ENCODE data around the gene VPS37B. TPM values are rescaled to one million over a fixed set of nuclear protein-coding genes. Genes with fewer than 3 reads are reported as not detected.

VPS37B gene
- total RNA-seq, 2 donors from 2014 or later, result 22.7 to 24.1 TPM

DNA sequence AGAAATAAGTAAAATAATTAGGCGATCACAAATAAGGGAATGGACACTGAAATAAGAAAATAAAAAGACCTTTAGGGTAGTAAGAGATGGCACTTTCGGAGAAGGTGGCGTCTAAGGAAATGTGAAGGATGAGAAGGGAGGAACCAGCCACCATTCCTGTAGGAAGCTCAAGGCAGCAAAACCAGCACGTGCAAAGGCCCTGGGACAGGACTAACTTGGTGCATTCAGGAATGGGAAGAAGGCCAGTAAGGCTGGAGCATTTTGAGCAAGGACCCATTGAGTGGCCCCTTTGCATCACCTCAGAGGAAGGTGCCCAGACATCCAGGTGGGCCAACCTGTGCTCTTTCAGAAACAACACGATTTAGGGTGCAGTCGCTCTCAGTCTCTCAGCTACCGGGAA lies 738 bp upstream of the VPS37B start:
- H3K27ac Mint-ChIP-seq, result peak overlapping the region; percentile 92

GRCh38 chr12:122895320-122895703 lies 612 bp downstream of the VPS37B start:
- H3K9me3 ChIP-seq (ENCODE audit: control insufficient read depth, low read length), result no peaks in the 10 kb centered on the region
- no peak overlapping the region for H3K27ac ChIP-seq (ENCODE audit: low read depth, low read length)
- Mint-ChIP-seq H3K4me1 (peaks cover 36% of the 10 kb centered on the region), H3K9me3 (peaks cover 7% of the 10 kb centered on the region), H3K4me3 (peak overlapping the region; percentile 87), H3K27ac (peak overlapping the region; percentile 92), H3K36me3 (ENCODE audit: low read depth) (no peaks in the 10 kb centered on the region), H3K27me3 (ENCODE audit: insufficient read depth) (peaks cover 44% of the 10 kb centered on the region)
- H3K9ac ChIP-seq (ENCODE audit: extremely low read depth, low read length, poor library complexity, severe bottlenecking), result peak overlapping the region; percentile 94
- no peak for TF ChIP-seq CTCF (conservative IDR thresholded peaks at IDR 0.05)
- DNase-seq, result no peak
- 23 to 75% methylated on average over 6 to 9 of the region's 9 CpGs for WGBS, 2 experiments (ENCODE audit: insufficient coverage in 1 of 2, insufficient read length in 1 of 2)
- H3K36me3 ChIP-seq (ENCODE audit: control insufficient read depth, insufficient read depth, low read length), result no peaks in the 10 kb centered on the region
- peaks cover 8% of the 10 kb centered on the region for H3K4me1 ChIP-seq (ENCODE audit: control insufficient read depth, insufficient read depth, low read length)
- peak overlapping the region; percentile 89 for H3K4me3 ChIP-seq (ENCODE audit: low read length)
- peaks cover 5% of the 10 kb centered on the region for H3K27me3 ChIP-seq (ENCODE audit: control insufficient read depth, insufficient read depth, low read length, poor library complexity, severe bottlenecking)

More for the DNA sequence above, 738 bp upstream of the VPS37B start:
- H3K9ac ChIP-seq (ENCODE audit: extremely low read depth, low read length, poor library complexity, severe bottlenecking), result no peak overlapping the region
- H3K36me3 ChIP-seq (ENCODE audit: control insufficient read depth, insufficient read depth, low read length), result no peaks in the 10 kb centered on the region
- Mint-ChIP-seq H3K36me3 (ENCODE audit: low read depth) (no peaks in the 10 kb centered on the region), H3K27me3 (ENCODE audit: insufficient read depth) (peaks cover 44% of the 10 kb centered on the region), H3K4me1 (peaks cover 24% of the 10 kb centered on the region), H3K9me3 (peaks cover 7% of the 10 kb centered on the region), H3K4me3 (peak overlapping the region; percentile 87)
- peaks cover 5% of the 10 kb centered on the region for H3K4me1 ChIP-seq (ENCODE audit: control insufficient read depth, insufficient read depth, low read length)
- DNase-seq, result no peak
- peaks cover 5% of the 10 kb centered on the region for H3K27me3 ChIP-seq (ENCODE audit: control insufficient read depth, insufficient read depth, low read length, poor library complexity, severe bottlenecking)
- TF ChIP-seq CTCF (conservative IDR thresholded peaks at IDR 0.05), result no peak
- WGBS, 2 experiments (ENCODE audit: insufficient coverage in 1 of 2, insufficient read length in 1 of 2), result 95 to 97% methylated on average over 7 of the region's 7 CpGs
- no peaks in the 10 kb centered on the region for H3K9me3 ChIP-seq (ENCODE audit: control insufficient read depth, low read length)
- no peak overlapping the region for H3K27ac ChIP-seq (ENCODE audit: low read depth, low read length)
- peak overlapping the region; percentile 89 for H3K4me3 ChIP-seq (ENCODE audit: low read length)

DNA sequence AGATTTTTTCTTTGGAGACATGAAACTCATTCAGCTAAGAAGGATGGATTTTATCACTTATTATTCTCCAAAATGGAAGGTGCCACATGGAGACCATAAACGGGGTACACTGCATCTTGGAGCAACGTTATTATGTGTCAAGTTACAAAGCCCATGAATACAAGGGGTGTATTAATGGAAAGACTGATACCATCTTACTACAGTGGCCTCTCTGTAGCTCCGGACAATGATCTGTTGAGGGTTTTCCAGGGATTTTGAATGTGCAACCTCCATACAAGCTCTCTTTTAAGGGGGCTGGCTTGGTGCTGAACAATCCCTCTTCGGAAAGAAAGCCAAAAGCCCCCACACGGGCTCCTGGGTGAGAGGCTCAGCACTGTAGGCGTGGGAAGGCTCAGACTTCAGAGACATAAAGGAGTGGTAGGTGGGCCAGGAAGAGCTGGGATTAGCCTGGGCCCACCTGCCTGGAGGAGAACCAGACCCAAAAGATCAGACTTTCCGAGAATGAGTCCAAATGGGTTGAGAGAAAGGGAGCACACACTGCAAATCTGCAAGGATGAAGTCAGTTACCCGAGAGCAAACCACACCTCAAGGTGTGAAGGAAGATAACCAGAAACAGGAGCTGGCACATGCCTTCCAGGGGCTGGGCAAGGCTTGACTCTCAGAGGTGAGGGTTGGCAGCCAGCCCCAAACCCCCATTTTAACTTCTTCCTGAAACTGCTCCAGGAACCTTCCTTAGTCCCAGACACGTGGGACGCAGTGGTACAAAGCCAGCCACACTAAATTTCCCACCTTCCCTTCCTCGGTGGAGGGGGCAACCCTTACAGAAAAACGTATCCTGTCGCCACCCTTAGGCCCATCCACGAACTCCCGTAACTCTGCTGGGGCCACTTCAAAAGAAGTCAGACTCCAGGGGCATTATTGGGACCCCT lies 1.5 kb downstream of the VPS37B start:
- DNase-seq, result no peak
- H3K36me3 ChIP-seq (ENCODE audit: control insufficient read depth, insufficient read depth, low read length), result no peaks in the 10 kb centered on the region
- no peak for TF ChIP-seq CTCF (conservative IDR thresholded peaks at IDR 0.05)
- peaks cover 8% of the 10 kb centered on the region for H3K4me1 ChIP-seq (ENCODE audit: control insufficient read depth, insufficient read depth, low read length)
- peaks cover 5% of the 10 kb centered on the region for H3K27me3 ChIP-seq (ENCODE audit: control insufficient read depth, insufficient read depth, low read length, poor library complexity, severe bottlenecking)
- H3K27ac ChIP-seq (ENCODE audit: low read depth, low read length), result no peak overlapping the region
- H3K4me3 ChIP-seq (ENCODE audit: low read length), result peak overlapping the region; percentile 89
- H3K36me3 Mint-ChIP-seq (ENCODE audit: low read depth), result no peaks in the 10 kb centered on the region
- H3K4me3 Mint-ChIP-seq, result peak overlapping the region; percentile 87
- no peaks in the 10 kb centered on the region for H3K9me3 ChIP-seq (ENCODE audit: control insufficient read depth, low read length)
- H3K4me1 Mint-ChIP-seq, result peaks cover 36% of the 10 kb centered on the region
- peaks cover 44% of the 10 kb centered on the region for H3K27me3 Mint-ChIP-seq (ENCODE audit: insufficient read depth)
- H3K27ac Mint-ChIP-seq, result peak overlapping the region; percentile 92
- 76 to 87% methylated on average over 13 to 15 of the region's 15 CpGs for WGBS, 2 experiments (ENCODE audit: insufficient coverage in 1 of 2, insufficient read length in 1 of 2)
- peaks cover 7% of the 10 kb centered on the region for H3K9me3 Mint-ChIP-seq
- peak overlapping the region; percentile 94 for H3K9ac ChIP-seq (ENCODE audit: extremely low read depth, low read length, poor library complexity, severe bottlenecking)
